Tibial nerve (tissue), 4 donors: ENCODE data around the gene PRDM5. TPM values are rescaled to one million over a fixed set of nuclear protein-coding genes. Genes with fewer than 3 reads are reported as not detected.

Experiments used
- DNase-seq, 2 donors: peaks; one replicate each; pipeline ENCODE4 v3.0.0-alpha.2; 2019; ENCODE audit warnings: low spot score in 2 of 2
- H3K27ac ChIP-seq, 4 donors: fragments of 200-600 bp; sonication (generic) in 3 of 4; one replicate each; pipeline ENCODE4 v1.5.1; 2017 to 2019; ENCODE audit warnings: mild to moderate bottlenecking in 1 of 4
- H3K27me3 ChIP-seq, 2 donors: fragments of 200-600 bp; sonication (generic) in 1 of 2; one replicate each; pipeline versions ENCODE4 v1.5.1 to v1.6.0; 2017 to 2019
- H3K36me3 ChIP-seq, 3 donors: fragments of 200-600 bp; sonication (generic); one replicate each; pipeline ENCODE4 v1.5.1; 2018 to 2019
- H3K4me1 ChIP-seq, 4 donors: fragments of 200-600 bp; sonication (generic) in 3 of 4; one replicate each; pipeline ENCODE4 v1.5.1; 2017 to 2019
- H3K4me3 ChIP-seq, 4 donors: fragments of 200-600 bp; sonication (generic) in 3 of 4; one replicate each; pipeline ENCODE4 v1.5.1; 2017 to 2019; ENCODE audit warnings: mild to moderate bottlenecking in 1 of 4, moderate library complexity in 1 of 4
- H3K9me3 ChIP-seq, 4 donors: fragments of 200-600 bp; sonication (generic) in 3 of 4; one replicate each; pipeline ENCODE4 v1.5.1; 2017 to 2019
- EP300 ChIP-seq, 2 donors: sonication (generic); formaldehyde crosslinking; IDR thresholded peaks; one replicate each; pipeline ENCODE4 v1.6.1; 2017; ENCODE audit warnings: antibody characterized with exemption in 2 of 2, mild to moderate bottlenecking in 1 of 2
- POLR2A ChIP-seq, 2 donors: fragments of 450-650 bp; IDR thresholded peaks; one replicate each; pipeline ENCODE4 v1.6.1; 2017; ENCODE audit warnings: antibody characterized with exemption in 2 of 2, mild to moderate bottlenecking in 2 of 2, moderate library complexity in 2 of 2
- WGBS, 2 donors: methylation state at CpG; one replicate each; pipeline ENCODE4 v1.1.5; 2018; 5-methylcytosine and 5-hydroxymethylcytosine counted together
- total RNA-seq, 4 donors: library from RNA; depleted of rRNA; stranded (reverse); fragments of >200 nt; gene quantifications; one replicate each; pipeline ENCODE4 v1.1.0, GENCODE V29; 2016
- TF ChIP-seq, protein P1 (sequence below), 5 experiments: fragments of 200-600 bp in 3 of 5; fragments of 450-650 bp in 2 of 5; sonication (generic) in 3 of 5; IDR thresholded peaks; one replicate each; pipeline ENCODE4 v1.5.1; 2016 to 2019; ENCODE audit warnings: antibody characterized with exemption in 5 of 5, mild to moderate bottlenecking in 3 of 5, moderate library complexity in 2 of 5

Gene PRDM5
- total RNA-seq, 4 donors from 2014 or later, result 18.9 to 46.3 (median 31.1) TPM

DNA sequence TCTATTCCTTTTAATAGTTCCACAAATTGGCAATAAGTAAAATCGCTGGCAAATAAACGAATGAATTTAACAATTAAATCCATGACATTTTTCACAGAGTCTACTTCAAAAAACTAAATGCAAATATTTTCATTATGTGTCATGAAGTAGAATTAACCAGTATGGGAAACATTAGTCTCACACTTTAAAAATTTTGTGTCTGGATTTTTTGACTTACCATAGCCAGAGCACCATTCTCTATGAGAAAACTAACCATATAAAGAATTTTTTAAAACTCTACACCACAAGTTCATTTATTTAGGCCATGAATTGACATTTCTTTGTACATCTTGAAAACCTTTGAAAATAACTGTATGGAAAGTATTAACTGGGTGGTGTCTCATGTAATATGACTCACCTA, 41.2 kb downstream of the PRDM5 start:
- 98% methylated on average over 2 of the region's 2 CpGs for WGBS, 2 donors
- Histone ChIP-seq H3K27me3 (no peaks in the 10 kb centered on the region), H3K9me3 (peaks cover 0 to 17% (median 3%) of the 10 kb centered on the region in 4 donors), H3K4me1 (peaks cover 0 to 5% (median 0%) of the 10 kb centered on the region in 4 donors), H3K36me3 (peaks cover 0 to 12% (median 0%) of the 10 kb centered on the region in 3 donors), H3K27ac (no peak overlapping the region), H3K4me3 (no peak overlapping the region)
- no peak for TF ChIP-seq POLR2A (IDR thresholded peaks at IDR 0.05)
- TF ChIP-seq, protein P1, sequence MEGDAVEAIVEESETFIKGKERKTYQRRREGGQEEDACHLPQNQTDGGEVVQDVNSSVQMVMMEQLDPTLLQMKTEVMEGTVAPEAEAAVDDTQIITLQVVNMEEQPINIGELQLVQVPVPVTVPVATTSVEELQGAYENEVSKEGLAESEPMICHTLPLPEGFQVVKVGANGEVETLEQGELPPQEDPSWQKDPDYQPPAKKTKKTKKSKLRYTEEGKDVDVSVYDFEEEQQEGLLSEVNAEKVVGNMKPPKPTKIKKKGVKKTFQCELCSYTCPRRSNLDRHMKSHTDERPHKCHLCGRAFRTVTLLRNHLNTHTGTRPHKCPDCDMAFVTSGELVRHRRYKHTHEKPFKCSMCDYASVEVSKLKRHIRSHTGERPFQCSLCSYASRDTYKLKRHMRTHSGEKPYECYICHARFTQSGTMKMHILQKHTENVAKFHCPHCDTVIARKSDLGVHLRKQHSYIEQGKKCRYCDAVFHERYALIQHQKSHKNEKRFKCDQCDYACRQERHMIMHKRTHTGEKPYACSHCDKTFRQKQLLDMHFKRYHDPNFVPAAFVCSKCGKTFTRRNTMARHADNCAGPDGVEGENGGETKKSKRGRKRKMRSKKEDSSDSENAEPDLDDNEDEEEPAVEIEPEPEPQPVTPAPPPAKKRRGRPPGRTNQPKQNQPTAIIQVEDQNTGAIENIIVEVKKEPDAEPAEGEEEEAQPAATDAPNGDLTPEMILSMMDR (IDR thresholded peaks at IDR 0.05), result no peak
- TF ChIP-seq EP300 (IDR thresholded peaks at IDR 0.05), result no peak
- no peak for DNase-seq

DNA sequence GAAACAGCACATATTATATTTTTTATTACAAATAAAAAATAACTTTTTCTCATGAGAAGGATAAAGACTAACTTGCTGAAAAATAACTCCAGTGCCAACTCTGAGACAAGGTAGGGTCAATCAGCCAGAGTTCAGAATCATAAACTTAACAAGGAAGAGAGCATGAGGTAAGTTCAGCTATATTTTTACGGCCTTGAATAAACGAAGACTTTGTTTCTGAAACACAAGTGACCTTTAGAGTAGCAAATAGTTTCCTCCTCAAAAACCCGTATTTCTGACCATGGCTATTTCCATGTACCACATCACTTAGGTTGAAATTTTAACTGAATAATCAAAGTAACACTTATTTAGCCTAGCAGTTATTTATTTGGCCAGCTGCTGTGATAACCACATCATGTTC, 45.5 kb downstream of the PRDM5 start:
- H3K9me3 ChIP-seq, result peaks cover 0 to 17% (median 3%) of the 10 kb centered on the region in 4 donors
- peaks cover 0 to 24% (median 4%) of the 10 kb centered on the region in 4 donors for H3K4me1 ChIP-seq
- H3K4me3 ChIP-seq, result no peak overlapping the region
- DNase-seq, result no peak
- no peaks in the 10 kb centered on the region for H3K27me3 ChIP-seq
- no peak overlapping the region for H3K27ac ChIP-seq
- peaks cover 0 to 9% (median 0%) of the 10 kb centered on the region in 3 donors for H3K36me3 ChIP-seq
- TF ChIP-seq EP300 (IDR thresholded peaks at IDR 0.05) (no peak), POLR2A (IDR thresholded peaks at IDR 0.05) (no peak)
- TF ChIP-seq, protein P1 (IDR thresholded peaks at IDR 0.05), result no peak
- WGBS, 2 donors, result 41 to 43% methylated on average over 3 of the region's 3 CpGs

DNA sequence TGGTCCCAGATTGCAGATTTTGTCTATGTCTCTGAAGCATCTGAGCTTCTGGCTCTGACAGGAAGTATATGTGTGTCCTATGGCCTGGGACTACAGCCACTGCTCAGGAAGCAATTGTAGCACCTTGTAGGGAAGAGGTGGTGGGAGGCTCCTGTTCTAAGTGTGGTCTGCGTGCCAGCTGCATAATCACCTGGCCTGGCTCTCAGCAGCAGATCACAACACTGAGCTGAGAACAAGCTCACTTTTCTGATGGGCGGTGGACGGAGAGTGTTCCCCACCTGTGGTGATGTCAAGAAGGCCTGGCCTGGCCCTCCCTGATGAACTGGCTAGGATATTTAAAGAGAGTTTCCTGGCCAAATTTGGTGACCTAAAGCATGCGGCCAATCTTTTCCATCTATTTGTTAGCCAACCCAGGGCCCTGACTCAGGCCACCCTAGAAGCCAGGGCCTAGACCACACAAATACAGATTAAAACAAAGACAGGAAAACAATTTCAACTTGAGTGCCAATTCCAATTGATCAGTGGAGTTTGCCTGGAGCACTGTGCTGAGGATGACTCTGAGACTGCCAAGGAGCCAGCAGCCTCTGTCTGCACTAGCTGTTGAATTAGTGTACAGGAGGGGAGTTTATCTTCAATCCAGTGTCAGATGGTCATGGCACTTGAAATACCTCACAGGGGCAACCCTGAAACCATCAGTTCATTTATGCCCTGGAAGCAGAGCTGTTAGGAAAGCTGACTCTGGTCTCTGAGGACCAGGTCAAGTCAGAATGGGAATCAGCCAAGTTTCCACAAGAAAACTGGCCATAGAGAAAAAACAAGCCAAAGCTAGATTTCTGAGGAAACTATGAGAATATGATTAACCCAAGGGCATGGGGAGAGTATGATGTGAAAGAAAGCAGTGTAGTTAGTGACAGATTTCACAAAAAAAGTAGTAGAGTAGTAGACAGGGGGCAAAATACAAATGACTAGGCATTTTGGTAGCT, 47.4 kb downstream of the PRDM5 start:
- WGBS, 2 donors, result 59 to 66% methylated on average over 4 of the region's 4 CpGs
- peaks cover 0 to 24% (median 4%) of the 10 kb centered on the region in 4 donors for H3K4me1 ChIP-seq
- no peak for TF ChIP-seq POLR2A (IDR thresholded peaks at IDR 0.05)
- TF ChIP-seq EP300 (IDR thresholded peaks at IDR 0.05), result no peak
- TF ChIP-seq, protein P1 (IDR thresholded peaks at IDR 0.05), result no peak
- no peak overlapping the region for H3K4me3 ChIP-seq
- no peaks in the 10 kb centered on the region for H3K27me3 ChIP-seq
- H3K27ac ChIP-seq, result peak overlapping the region in 2 of 4 donors; percentile 22 to 46
- H3K36me3 ChIP-seq, result no peaks in the 10 kb centered on the region
- H3K9me3 ChIP-seq, result peaks cover 0 to 4% (median 0%) of the 10 kb centered on the region in 4 donors
- DNase-seq, result peak in 1 of 2 donors; percentile 18

DNA sequence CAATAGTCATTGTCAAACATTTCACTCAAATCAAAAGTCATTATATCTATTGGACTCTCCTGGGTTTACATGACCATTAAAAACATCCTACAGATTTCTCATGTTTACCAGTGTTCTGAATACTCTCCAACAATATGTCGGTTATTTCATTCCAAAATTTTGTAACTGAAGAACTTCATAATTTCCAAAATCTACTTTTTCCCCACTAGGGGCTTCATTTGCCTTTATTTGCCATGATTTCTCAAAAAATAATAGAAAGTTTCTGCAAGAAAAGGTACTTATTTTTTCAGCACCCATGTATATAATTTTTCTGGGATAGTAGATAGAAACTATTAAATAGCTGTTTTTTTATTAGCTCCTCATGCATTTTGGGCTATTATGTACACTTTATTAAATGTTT, 49.0 kb downstream of the PRDM5 start:
- DNase-seq, result no peak
- TF ChIP-seq EP300 (IDR thresholded peaks at IDR 0.05), result no peak
- no peak for TF ChIP-seq POLR2A (IDR thresholded peaks at IDR 0.05)
- TF ChIP-seq, protein P1 (IDR thresholded peaks at IDR 0.05), result no peak

DNA sequence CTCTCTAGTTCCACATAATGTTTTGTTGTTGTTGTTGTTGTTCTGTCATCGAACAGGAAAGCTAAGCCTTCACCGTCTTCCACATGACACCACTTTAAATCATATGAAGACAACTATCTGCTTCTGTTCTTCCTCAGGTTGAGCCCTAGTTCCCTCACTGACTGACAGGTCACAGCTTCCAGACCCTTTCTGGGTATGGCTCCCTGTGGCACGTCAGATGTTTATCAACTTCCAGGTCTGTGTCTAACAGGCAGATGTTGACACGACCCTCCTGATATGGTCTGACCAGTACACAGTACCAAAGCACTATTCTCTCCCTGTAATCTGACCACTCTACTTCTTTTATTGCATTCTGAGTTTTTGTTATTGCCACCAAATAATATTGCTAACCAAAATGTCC, 51.4 kb downstream of the PRDM5 start:
- WGBS, 2 donors, result 86 to 88% methylated on average over 4 of the region's 4 CpGs
- H3K9me3 ChIP-seq, result no peaks in the 10 kb centered on the region
- TF ChIP-seq POLR2A (IDR thresholded peaks at IDR 0.05), result no peak
- TF ChIP-seq, protein P1 (IDR thresholded peaks at IDR 0.05), result no peak
- TF ChIP-seq EP300 (IDR thresholded peaks at IDR 0.05), result no peak
- H3K4me3 ChIP-seq, result no peak overlapping the region
- no peak for DNase-seq
- no peaks in the 10 kb centered on the region for H3K36me3 ChIP-seq
- H3K27me3 ChIP-seq, result no peaks in the 10 kb centered on the region
- no peak overlapping the region for H3K27ac ChIP-seq
- H3K4me1 ChIP-seq, result peaks cover 0 to 17% (median 4%) of the 10 kb centered on the region in 4 donors

More for the DNA sequence above, 49.0 kb downstream of the PRDM5 start:
- H3K36me3 ChIP-seq, result no peaks in the 10 kb centered on the region
- H3K27ac ChIP-seq, result no peak overlapping the region
- no peaks in the 10 kb centered on the region for H3K9me3 ChIP-seq
- no peaks in the 10 kb centered on the region for H3K27me3 ChIP-seq
- WGBS, 2 donors, result 74 to 78% methylated on average over 1 of the region's 1 CpG
- H3K4me3 ChIP-seq, result no peak overlapping the region
- H3K4me1 ChIP-seq, result peaks cover 0 to 24% (median 4%) of the 10 kb centered on the region in 4 donors
